HuH-7 (cell line): ENCODE data around the gene SCAPER.
A peak's percentile ranks its signal among the peaks of the same experiment; 100 is the strongest.

Experiments used
- DNase-seq: peaks from one replicate; pipeline ENCODE4 v3.0.0; 2011; ENCODE audit warnings: low spot score

The SCAPER gene

GRCh38 chr15:76353903-76354302 lies 551.2 kb downstream of the SCAPER start:
- DNase-seq: no peak

DNA sequence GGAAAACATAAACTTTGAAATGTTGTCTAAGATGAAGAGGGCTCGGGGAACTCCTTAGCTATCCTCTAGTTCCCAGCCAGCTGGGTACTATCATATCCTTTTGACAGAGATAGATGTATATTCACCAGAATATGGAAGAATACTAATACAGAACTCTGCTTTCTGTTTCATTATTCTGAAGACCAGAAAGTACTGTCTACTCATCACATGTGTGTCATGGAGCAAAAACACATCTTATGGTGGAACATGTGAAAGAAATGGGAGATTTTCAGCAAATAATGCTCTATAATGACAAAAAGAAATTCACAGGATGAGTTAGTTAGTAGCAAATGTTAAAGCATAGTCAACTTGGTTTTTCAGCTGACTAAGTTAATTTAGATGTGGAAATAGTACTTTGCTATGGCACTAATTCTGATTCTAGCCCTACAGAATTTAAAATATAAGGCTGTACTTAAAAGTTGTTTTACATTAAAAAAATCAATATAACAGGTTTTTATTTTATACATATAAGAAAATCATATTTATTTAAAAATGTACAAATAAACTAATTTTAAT lies 552.0 kb downstream of the SCAPER start:
- DNase-seq: no peak

- no peak for DNase-seq
Measured at GRCh38 chr15:76349301-76350070, 555.7 kb downstream of the SCAPER start.

DNA sequence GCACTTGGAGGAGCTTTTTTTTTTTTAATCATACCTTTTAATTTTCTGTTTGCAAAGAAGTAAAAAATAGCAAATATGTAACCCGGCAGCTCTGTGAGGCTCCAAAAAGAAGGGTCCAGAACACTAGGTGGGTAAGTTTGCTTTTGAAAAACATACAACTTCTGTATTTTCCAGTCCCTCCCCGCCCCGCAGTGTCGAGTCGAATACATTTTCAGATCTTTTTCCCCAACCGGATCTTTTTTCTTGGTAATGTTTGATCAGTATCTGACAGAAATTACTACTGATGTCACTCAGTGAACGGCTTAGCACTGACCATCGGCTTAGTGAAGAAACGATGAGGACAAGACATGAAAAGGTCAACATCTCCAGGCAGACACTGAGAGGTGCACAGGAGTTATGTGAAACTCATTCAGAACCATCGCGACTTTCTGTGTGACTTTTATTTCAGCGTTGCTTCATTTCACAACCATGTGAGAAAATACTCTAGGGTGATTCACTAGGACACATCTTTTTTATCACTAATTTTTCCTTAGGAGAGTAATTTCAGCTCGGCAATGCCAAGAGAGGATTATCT lies 557.6 kb downstream of the SCAPER start:
- DNase-seq: no peak

- DNase-seq: peak; percentile 72
Measured at GRCh38 chr15:76346669-76347481, 558.3 kb downstream of the SCAPER start.

DNA sequence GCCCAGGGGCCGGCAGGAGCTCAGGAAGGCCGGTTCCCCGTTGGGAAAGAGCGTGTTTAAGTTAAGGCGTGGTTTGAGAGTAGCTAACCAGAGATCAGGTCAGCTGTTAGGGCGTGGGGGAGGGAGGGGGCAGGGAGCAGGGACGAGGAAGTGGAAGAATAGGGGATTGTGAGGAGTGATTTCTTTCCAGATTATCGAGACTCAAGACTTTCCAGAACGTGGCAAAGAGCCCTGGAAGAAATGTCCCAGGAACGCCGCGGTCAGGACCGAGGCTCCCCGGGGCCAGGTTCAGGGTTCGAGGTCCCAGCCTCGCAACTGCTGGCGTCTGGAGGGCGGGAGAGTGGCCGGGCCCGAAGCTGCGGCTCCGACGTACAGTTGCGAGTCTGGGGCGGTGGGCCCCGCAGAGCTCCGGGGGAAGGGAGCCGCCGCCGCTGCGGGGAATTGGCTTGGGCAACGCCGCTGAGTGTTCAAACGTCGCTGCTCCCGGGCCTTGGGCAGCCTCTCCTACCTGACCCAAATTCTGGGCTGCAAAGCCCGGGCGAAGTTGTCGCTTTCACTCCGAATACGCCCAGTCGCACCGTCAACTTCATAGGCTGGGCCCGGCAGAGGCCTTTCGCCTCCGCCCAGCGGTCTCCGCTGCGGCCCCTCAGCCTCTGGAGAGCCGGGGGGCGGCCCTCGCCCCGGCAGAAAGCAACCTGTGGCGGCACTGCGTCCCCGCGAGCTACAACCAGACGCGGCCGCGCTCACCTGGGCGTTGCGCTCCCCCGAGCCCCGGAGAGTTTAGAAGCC lies 559.1 kb downstream of the SCAPER start:
- peak; percentile 85 for DNase-seq

GRCh38 chr15:76345583-76345879 lies 559.6 kb downstream of the SCAPER start:
- peak; percentile 52 for DNase-seq

DNA sequence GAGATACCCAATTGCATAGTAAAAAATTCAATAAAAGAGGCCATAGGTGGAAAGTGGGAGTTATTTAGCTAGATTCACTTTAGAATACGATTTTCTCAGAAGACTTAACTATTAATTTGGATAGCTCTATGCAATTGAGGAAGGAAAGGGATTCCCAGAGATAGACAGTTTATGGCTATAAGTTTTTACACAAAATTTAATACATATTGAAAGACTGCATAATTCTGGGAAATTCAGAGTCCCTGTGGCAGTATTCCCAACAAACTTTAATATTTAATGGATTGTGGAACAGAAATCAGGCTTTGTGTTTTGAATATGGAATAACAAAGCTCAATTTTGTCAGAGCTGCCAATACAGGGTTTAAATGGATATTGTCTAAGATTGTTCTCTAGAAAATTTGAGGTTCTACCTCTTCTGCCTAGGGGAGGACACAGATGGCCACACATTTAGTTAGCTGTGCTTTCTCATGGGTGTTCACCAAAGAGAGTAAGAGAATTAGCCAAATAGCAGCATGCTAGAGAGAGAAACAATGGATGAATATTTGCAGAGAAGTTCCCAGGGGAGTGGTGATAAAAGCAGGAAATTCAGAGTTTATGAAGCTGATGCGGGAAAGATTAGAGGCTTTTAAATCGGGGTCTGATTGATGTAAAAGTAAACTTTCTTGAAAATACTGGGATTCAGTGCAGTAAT lies 560.1 kb downstream of the SCAPER start:
- no peak for DNase-seq

GRCh38 chr15:76343313-76343996 lies 561.7 kb downstream of the SCAPER start:
- no peak for DNase-seq

- no peak for DNase-seq
Measured at GRCh38 chr15:76342382-76343201, 562.5 kb downstream of the SCAPER start.

- no peak for DNase-seq
Measured at GRCh38 chr15:76342058-76342381, 563.1 kb downstream of the SCAPER start.

GRCh38 chr15:76341366-76342057 lies 563.6 kb downstream of the SCAPER start:
- DNase-seq: no peak

GRCh38 chr15:76340803-76341365 lies 564.3 kb downstream of the SCAPER start:
- DNase-seq: no peak

- DNase-seq: no peak
Measured at GRCh38 chr15:76340198-76340802, 564.8 kb downstream of the SCAPER start.

GRCh38 chr15:76339305-76340197 lies 565.6 kb downstream of the SCAPER start:
- DNase-seq: no peak

DNA sequence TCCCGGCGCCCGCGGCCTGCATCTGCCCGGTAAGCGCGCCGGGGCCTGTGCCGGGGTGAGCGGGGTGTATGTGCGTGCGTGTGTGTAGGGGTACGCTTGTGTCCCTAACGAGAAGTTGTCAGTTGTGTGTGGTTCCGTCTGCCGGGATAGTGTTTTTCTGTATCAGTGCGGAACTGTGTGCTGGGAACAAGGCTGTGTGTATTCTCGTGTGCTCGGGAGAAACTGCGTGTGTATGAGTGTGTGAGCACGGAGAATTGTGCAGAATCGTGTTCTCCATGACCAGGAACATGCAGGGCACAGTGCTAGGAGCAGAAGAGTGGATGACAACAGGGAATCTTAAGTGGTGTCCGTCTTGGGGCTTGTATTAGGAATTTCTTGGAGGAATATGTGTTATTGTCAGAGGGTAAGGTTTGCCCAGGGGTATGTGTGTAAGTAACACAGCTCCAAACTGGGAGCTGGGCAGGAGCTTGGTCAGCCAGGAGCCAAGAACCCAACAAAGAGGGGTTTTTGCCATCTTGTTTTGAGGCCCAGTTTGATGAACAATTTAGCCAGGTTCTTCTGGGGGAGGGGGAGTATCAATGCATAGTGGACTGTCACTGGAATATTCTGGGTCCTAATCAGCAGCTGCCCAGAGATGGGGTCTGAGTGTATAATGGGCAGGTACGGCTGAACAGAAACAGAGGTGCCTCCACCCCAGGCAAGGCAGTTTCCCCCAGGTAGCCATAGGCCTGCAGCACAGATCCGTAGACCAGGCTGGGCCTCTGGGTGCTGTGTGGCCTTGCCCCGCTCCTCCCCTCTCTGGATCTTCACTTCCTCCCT lies 566.4 kb downstream of the SCAPER start:
- DNase-seq: no peak
